MV-4-11 (cell line): ENCODE data around the gene PICALM.
"Not testable (repeated sequence)": the region's sequence is repeated elsewhere in the genome, so short reads cannot be mapped to it uniquely, and the experiment has no call there.

Experiments
- DNase-seq: peaks from one replicate; lab custom pipeline; 2025; lab: John Stamatoyannopoulos, UW

Gene PICALM

GRCh38 chr11:85976525-85976924, 92.4 kb downstream of the PICALM start:
- DNase-seq: no peak

DNA sequence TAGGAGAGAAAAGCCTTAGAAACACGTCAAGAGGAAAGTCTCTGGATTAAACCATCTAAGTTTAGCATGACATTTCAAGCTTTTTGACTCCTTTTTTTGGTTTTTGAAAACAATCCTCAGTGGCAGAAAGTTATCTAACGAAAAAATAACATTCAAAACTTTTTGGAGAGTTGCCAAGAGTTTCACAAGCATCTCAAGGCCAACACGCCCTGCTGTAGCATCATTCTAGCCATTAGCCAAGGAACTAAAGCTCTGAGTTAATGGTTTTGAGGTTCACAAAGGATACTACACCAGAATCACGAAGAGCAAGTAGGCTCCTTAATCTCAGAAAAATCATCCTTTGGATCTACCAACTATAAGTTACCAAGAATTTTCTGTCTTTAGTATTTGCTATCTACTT, 94.8 kb downstream of the PICALM start:
- no peak for DNase-seq

DNA sequence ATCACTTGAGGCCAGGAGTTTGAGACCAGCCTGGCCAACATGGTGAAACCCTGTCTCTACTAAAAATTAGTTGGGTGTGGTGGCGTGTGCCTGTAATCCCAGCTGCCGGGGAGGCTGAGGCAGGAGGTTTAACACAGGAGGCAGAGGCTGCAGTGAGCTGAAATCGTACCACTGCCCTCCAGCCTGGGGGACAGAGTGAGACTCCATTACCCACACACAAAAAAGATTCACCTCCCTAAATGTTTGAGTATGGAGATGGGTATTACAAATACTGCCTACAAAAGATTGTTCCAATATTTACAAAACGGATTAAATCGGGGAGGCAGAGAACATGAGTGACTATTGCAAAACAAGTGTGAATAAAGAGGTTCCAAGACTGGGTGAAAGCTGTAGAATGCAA, 98.3 kb downstream of the PICALM start:
- DNase-seq: no peak

DNA sequence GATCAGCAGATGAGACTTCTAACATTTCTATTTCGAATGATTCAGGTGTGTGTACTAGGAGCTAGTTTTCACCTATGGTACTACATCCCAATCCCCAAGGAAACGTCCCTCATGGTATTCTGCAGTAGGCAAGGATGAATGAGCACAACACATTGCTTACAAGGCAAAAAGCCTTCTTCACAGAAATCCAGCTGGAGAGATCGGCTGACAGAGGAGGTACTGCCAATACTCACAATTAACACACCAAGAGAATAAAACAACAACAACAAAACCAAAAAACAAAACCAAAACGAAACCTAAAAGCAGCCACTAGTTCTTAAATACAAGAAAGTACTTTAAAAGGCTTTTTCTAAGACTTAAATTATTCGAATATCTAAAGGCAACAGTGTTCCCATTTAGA, 101.4 kb downstream of the PICALM start:
- no peak for DNase-seq

GRCh38 chr11:85965202-85965601, 103.7 kb downstream of the PICALM start:
- no peak for DNase-seq

DNA sequence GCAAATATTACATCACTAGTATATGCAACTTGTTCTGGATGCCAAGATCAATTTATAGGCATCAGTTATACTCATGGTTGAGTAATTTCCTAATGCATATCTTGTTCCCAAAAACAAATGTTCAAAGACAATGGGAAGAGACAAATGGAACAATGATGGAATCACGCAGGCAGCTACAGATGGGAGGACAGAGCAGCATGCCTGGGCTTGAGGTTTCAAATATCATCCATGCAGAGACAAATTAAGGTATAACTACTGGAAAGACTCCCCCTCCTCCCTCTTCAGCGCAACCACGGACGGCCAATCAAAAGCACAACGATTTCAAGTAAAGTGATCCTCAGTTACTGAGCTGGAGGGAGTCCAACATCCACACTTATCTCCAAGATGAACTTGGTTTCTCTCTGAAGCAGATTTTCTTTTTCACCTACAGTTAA, 106.9 kb downstream of the PICALM start:
- DNase-seq: no peak

GRCh38 chr11:85961130-85961529, 107.8 kb downstream of the PICALM start:
- DNase-seq: no peak

- no peak for DNase-seq
Measured at GRCh38 chr11:85960678-85961077, 108.2 kb downstream of the PICALM start.

DNA sequence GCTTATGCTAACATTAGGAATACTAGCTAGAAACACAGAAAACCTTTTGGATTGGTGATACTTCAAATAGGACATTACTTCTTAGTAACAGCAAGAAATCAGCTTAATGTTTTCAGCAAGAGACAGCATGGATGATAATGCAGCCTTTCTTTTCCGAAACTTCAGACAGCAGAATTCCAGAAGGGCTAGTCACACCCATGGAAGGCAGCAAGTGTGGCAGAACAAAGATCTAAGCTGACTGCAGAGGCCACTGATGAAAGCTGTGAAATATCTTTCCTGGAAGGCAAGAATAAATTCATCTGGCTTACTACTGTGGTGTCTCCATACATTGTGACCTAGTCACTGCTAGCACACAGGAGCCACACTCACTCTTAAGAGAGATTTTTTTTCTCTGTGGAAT, 113.4 kb downstream of the PICALM start:
- DNase-seq: no peak

DNA sequence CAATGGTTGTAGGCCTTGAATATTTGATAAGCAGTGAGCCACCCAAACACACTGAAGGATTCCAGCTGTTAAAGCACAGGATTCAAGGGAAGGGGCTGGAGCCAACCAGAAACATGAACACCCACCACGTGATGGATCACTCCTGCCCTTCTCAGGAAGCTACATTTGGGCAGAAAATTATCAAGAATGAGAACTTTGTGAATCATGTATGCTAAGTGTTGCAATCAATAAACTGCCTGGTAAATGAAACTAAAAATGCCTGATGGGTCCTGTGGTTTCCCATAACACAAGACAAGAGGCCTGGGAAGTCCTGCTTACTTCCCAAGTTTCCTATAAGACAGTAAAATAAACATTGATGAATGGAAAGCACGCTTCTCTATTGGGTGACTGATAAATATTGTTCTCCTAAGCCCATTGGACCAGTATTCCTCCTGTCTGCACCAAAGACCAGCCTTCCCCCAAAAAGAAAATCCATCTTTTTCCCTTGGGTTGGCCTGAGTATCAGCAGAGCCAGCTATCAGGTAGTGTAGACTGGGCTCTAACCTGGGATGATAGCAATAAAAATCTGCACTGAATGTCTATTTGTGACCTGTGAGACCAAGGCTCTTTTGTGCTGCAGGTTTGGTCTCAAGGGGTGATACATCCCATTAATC, 115.3 kb downstream of the PICALM start:
- peak; percentile 60 for DNase-seq

DNA sequence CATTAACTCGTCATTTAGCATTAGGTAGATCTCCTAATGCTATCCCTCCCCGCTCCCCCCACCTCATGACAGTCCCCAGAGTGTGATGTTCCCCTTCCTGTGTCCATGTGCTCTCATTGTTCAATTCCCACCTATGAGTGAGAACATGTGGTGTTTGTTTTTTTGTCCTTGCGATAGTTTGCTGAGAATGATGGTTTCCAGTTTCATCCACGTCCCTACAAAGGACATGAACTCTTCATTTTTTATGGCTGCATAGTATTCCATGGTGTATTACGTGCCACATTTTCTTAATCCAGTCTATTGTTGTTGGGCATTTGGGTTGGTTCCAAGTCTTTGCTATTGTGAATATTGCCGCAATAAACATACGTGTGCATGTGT, 116.8 kb downstream of the PICALM start:
- not testable (repeated sequence) for DNase-seq

DNA sequence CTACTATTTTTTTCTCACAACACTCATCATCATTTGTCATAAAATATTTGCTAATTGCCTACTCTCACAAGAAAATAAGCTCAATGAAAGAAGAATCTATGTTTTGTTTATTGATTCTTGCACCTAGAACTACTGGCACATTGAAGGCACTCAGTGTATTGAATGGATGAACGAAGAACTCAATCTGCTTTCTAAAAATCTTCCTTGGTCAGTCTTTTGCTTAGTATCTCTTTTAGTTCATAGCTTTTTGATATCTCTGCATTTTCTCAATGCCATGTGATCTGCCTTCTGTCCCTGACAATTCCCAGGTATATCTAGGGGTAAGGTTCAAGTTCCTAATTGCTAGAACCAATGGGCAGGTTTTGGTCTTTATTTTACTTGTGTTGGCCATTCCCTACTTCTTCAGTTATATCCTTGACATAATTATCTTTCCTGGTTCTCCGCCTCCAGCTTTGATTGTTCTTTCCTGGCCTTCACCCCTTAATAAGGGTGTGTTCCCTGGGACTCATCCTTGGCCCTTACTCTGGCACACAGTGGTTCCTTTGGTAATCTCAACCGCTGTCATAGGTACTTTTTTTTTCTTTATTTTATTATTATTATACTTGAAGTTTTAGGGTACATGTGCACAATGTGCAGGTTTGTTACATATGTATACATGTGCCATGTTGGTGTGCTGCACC, 117.3 kb downstream of the PICALM start:
- DNase-seq: no peak

GRCh38 chr11:85951049-85951405, 117.9 kb downstream of the PICALM start:
- DNase-seq: no peak

- DNase-seq: no peak
Measured at GRCh38 chr11:85950317-85951048, 118.4 kb downstream of the PICALM start.

GRCh38 chr11:85949798-85950197, 119.1 kb downstream of the PICALM start:
- DNase-seq: no peak

DNA sequence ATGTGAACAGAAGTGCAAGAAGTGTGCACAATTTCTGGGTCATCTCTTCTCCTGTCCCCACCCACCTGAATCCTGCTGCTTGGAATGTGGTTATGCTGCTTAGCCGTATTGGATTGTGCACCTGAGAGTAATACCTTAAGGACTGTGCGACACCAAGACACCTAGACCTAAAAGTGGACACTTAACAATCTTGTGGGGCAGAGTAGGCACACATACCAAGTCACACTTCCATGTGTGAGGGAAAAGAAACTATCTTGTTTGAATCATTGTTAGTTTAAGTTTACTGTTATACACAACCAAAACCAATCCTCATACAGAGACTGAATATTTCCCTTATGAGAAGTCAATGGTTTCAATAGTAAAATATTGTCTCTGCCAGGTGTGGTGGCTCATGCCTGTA, 120.0 kb downstream of the PICALM start:
- no peak for DNase-seq

DNA sequence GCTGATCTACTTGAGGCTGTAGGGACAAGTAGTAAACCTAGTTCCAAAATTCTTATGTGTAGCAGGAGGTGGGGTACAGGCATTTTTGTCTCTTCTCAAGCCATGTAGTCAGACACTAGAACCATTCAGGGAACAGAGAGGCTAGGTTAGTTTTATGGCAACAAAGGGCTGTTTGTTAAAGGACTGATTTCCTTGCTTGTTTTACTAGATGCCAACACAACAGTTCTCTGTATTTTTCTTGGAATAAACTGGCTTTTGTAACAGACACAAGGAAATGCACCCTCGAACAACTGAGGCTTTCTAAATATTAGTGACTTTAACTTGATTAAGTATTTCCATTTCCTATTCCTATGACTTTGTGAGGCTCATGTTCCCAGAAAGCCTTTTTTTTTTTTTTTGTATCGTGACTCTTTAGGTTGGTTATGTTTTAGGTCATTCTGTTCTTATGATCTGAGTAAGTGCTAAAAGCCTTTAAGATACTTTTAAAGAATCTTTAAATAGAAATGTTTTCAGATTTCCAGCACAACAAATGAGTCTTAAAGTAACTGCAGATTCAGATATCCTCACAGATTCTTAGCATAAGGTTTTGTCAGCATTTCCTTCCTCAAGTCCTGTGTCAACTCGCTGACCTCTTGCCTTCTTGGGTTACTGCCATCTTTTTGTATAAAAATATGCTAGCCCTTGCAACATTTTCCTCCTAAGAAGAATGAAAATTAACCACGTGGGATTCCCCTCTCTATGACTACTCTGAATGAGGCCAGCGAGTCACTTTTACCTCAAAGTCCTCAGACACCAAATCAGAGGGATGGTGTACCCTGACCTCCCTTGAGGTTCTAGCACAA, 121.2 kb downstream of the PICALM start:
- DNase-seq: peak; percentile 75

- DNase-seq: no peak
Measured at GRCh38 chr11:85946221-85946620, 122.7 kb downstream of the PICALM start.

GRCh38 chr11:85945788-85946187, 123.1 kb downstream of the PICALM start:
- peak; percentile 38 for DNase-seq

- DNase-seq: no peak
Measured at GRCh38 chr11:85945296-85945695, 123.6 kb downstream of the PICALM start.

DNA sequence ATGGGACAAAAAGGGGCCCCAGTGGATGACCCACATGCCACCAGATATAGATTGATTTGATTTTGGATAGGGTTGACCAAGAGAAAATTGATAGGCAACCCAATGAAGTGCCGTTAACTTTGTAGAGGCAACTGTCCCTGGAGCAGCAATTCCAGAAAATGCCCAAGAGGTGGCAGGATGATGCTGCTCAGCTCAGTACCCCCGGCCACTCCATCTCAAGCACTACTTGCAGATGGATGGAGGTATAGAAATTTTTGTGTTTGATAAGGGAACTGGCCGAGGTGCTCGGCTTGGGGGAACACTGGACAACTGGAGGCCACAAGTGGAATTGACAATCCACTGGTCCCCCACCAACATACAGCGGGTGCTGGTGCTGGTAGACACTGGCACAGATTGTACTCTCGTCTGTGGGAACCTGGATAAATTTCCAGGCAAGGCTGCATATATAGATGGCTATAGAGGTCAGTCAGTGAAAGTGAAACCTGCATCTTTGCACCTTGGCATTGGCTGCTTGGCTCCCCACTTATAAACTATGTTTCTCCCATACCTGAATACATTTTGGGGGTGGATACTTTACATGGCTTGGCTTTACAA, 127.4 kb downstream of the PICALM start:
- peak; percentile 47 for DNase-seq
